ENCODE results near the gene FAM110A.
"Not testable (repeated sequence)": the region's sequence is repeated elsewhere in the genome, so short reads cannot be mapped to it uniquely, and the experiment has no call there.

Gene FAM110A

GRCh38 chr20:833450-834150 lies at the start of gene FAM110A:
FAM110A (plus strand) TSS chr20:833715; CDS start chr20:844805, 11,090 bp downstream.
- H3K9me3 Mint-ChIP-seq = no peaks in the 10 kb centered on the region
- peaks cover 5% of the 10 kb centered on the region for H3K27me3 Mint-ChIP-seq
- peaks cover 44% of the 10 kb centered on the region for H3K4me1 Mint-ChIP-seq
- H3K4me3 Mint-ChIP-seq = peak within 1 kb of the TSS; percentile 92
- H3K36me3 Mint-ChIP-seq = peaks cover 12% of the 10 kb centered on the region
- peak within 1 kb of the TSS; percentile 80 for H3K27ac Mint-ChIP-seq
- CTCF ChIA-PET = interaction anchor here (0.6 to 2.4 kb wide), 8 partner anchors 10 to 425 kb away, joined by 3 to 13 read pairs (median 4); no protein-coding TSS in a partner anchor
- DNase-seq = peak; percentile 98

GRCh38 chr20:787825-788224 lies 45.7 kb upstream of the FAM110A start:
- CTCF ChIA-PET = no interaction called here
- Mint-ChIP-seq H3K9me3 (peaks cover 20% of the 10 kb centered on the region), H3K4me3 (no peak overlapping the region), H3K4me1 (no peaks in the 10 kb centered on the region), H3K27me3 (peaks cover 10% of the 10 kb centered on the region), H3K27ac (no peak overlapping the region), H3K36me3 (no peaks in the 10 kb centered on the region)
- DNase-seq = no peak

- peaks cover 10% of the 10 kb centered on the region for H3K27me3 Mint-ChIP-seq
- H3K27ac Mint-ChIP-seq = no peak overlapping the region
- no peak for DNase-seq
- no peak overlapping the region for H3K4me3 Mint-ChIP-seq
- H3K4me1 Mint-ChIP-seq = no peaks in the 10 kb centered on the region
- peaks cover 7% of the 10 kb centered on the region for H3K9me3 Mint-ChIP-seq
- no peaks in the 10 kb centered on the region for H3K36me3 Mint-ChIP-seq
- CTCF ChIA-PET = no interaction called here
Observed at GRCh38 chr20:791056-791455, 42.5 kb upstream of the FAM110A start.

- peaks cover 10% of the 10 kb centered on the region for H3K27me3 Mint-ChIP-seq
- CTCF ChIA-PET = no interaction called here
- no peak overlapping the region for H3K4me3 Mint-ChIP-seq
- H3K27ac Mint-ChIP-seq = no peak overlapping the region
- no peak for DNase-seq
- no peaks in the 10 kb centered on the region for H3K4me1 Mint-ChIP-seq
- H3K9me3 Mint-ChIP-seq = peaks cover 7% of the 10 kb centered on the region
- H3K36me3 Mint-ChIP-seq = no peaks in the 10 kb centered on the region
Observed at GRCh38 chr20:792248-792647, 41.3 kb upstream of the FAM110A start.

- peaks cover 10% of the 10 kb centered on the region for H3K27me3 Mint-ChIP-seq
Observed at GRCh38 chr20:796921-797320, 36.6 kb upstream of the FAM110A start.

GRCh38 chr20:798746-799145 lies 34.8 kb upstream of the FAM110A start:
- H3K4me3 Mint-ChIP-seq, H3K4me1 Mint-ChIP-seq, H3K27me3 Mint-ChIP-seq, H3K36me3 Mint-ChIP-seq, CTCF ChIA-PET, H3K27ac Mint-ChIP-seq, H3K9me3 Mint-ChIP-seq, DNase-seq: not testable (repeated sequence)

More at GRCh38 chr20:796921-797320, 36.6 kb upstream of the FAM110A start:
- H3K27ac Mint-ChIP-seq = no peak overlapping the region
- CTCF ChIA-PET = no interaction called here
- H3K9me3 Mint-ChIP-seq = peaks cover 3% of the 10 kb centered on the region
- DNase-seq = no peak
- H3K4me3 Mint-ChIP-seq = no peak overlapping the region
- H3K36me3 Mint-ChIP-seq = no peaks in the 10 kb centered on the region
- no peaks in the 10 kb centered on the region for H3K4me1 Mint-ChIP-seq

GRCh38 chr20:800026-800425 lies 33.5 kb upstream of the FAM110A start:
- H3K27me3 Mint-ChIP-seq, H3K36me3 Mint-ChIP-seq, H3K4me3 Mint-ChIP-seq, H3K9me3 Mint-ChIP-seq, H3K27ac Mint-ChIP-seq, CTCF ChIA-PET, H3K4me1 Mint-ChIP-seq, DNase-seq: not testable (repeated sequence)

- CTCF ChIA-PET = interaction anchor here (0.7 to 2.0 kb wide), 2 partner anchors 155 to 158 kb away, joined by 3 to 8 read pairs; no protein-coding TSS in a partner anchor
- Mint-ChIP-seq H3K27me3 (peaks cover 6% of the 10 kb centered on the region), H3K4me3 (no peak overlapping the region), H3K27ac (no peak overlapping the region), H3K4me1 (no peaks in the 10 kb centered on the region), H3K36me3 (no peaks in the 10 kb centered on the region), H3K9me3 (peaks cover 11% of the 10 kb centered on the region)
- no peak for DNase-seq
Observed at GRCh38 chr20:801678-802077, 31.8 kb upstream of the FAM110A start.

- Mint-ChIP-seq H3K4me1 (no peaks in the 10 kb centered on the region), H3K27ac (no peak overlapping the region), H3K9me3 (peaks cover 13% of the 10 kb centered on the region), H3K4me3 (no peak overlapping the region), H3K27me3 (peaks cover 10% of the 10 kb centered on the region), H3K36me3 (no peaks in the 10 kb centered on the region)
- CTCF ChIA-PET = interaction anchor here (1.3 kb wide), 1 partner anchor 150 kb away, joined by 3 read pairs; no protein-coding TSS in a partner anchor
- no peak for DNase-seq
Observed at GRCh38 chr20:805713-806112, 27.8 kb upstream of the FAM110A start.

- peaks cover 20% of the 10 kb centered on the region for H3K27me3 Mint-ChIP-seq
- H3K9me3 Mint-ChIP-seq, H3K4me3 Mint-ChIP-seq, H3K27ac Mint-ChIP-seq, H3K4me1 Mint-ChIP-seq, H3K36me3 Mint-ChIP-seq, DNase-seq: not testable (repeated sequence)
- CTCF ChIA-PET = interaction anchor here (1.1 kb wide), 1 partner anchor 143 kb away, joined by 4 read pairs; no protein-coding TSS in a partner anchor
Observed at GRCh38 chr20:811776-812434, 21.6 kb upstream of the FAM110A start.

- DNase-seq, H3K36me3 Mint-ChIP-seq, CTCF ChIA-PET, H3K4me1 Mint-ChIP-seq, H3K27ac Mint-ChIP-seq, H3K4me3 Mint-ChIP-seq, H3K9me3 Mint-ChIP-seq: not testable (repeated sequence)
- peaks cover 20% of the 10 kb centered on the region for H3K27me3 Mint-ChIP-seq
Observed at GRCh38 chr20:812435-812814, 21.1 kb upstream of the FAM110A start.

GRCh38 chr20:813390-813789 lies 20.1 kb upstream of the FAM110A start:
- DNase-seq = no peak
- Mint-ChIP-seq H3K4me1 (peaks cover 2% of the 10 kb centered on the region), H3K36me3 (no peaks in the 10 kb centered on the region), H3K4me3 (no peak overlapping the region), H3K27ac (no peak overlapping the region), H3K9me3 (no peaks in the 10 kb centered on the region), H3K27me3 (peaks cover 26% of the 10 kb centered on the region)
- CTCF ChIA-PET = interaction anchor here (1.9 to 6.4 kb wide), 2 partner anchors 142 to 295 kb away, joined by 7 to 206 read pairs; no protein-coding TSS in a partner anchor

- H3K9me3 Mint-ChIP-seq = no peaks in the 10 kb centered on the region
- peaks cover 35% of the 10 kb centered on the region for H3K27me3 Mint-ChIP-seq
- CTCF ChIA-PET = interaction anchor here (0.7 to 6.4 kb wide), 12 partner anchors 18 to 398 kb away, joined by 3 to 206 read pairs (median 4); partner anchors contain the start of gene FAM110A
- H3K4me3 Mint-ChIP-seq = no peak overlapping the region
- H3K4me1 Mint-ChIP-seq = peaks cover 6% of the 10 kb centered on the region
- DNase-seq = no peak
- no peaks in the 10 kb centered on the region for H3K36me3 Mint-ChIP-seq
- no peak overlapping the region for H3K27ac Mint-ChIP-seq
Observed at GRCh38 chr20:815226-815625, 18.3 kb upstream of the FAM110A start.

GRCh38 chr20:815914-816606 lies 17.5 kb upstream of the FAM110A start:
- Mint-ChIP-seq H3K4me1 (peaks cover 6% of the 10 kb centered on the region), H3K36me3 (no peaks in the 10 kb centered on the region), H3K27me3 (peaks cover 32% of the 10 kb centered on the region), H3K4me3 (no peak overlapping the region), H3K27ac (no peak overlapping the region), H3K9me3 (no peaks in the 10 kb centered on the region)
- DNase-seq = peak; percentile 77
- CTCF ChIA-PET = interaction anchor here (0.9 to 6.4 kb wide), 11 partner anchors 18 to 397 kb away, joined by 3 to 206 read pairs (median 4); partner anchors contain the start of gene FAM110A
